SK-N-SH treated with all-trans-retinoic acid at 6 μM for 48 hours (cell line): ENCODE data around the gene ANXA11.

Source experiments
- ATAC-seq: fragments of 200-7000 bp; cut with Tn5 transposase; 3 replicates; pipeline ENCODE4 v1.9.1; 2020; ENCODE audit warnings: mild to moderate bottlenecking, moderate library complexity
- ARNTL ChIP-seq: fragments of 450-650 bp; formaldehyde crosslinking; IDR thresholded peaks from 2 replicates; pipeline ENCODE4 v1.5.0; 2020; ENCODE audit warnings: low read depth, mild to moderate bottlenecking, moderate library complexity, borderline replicate concordance
- BACH2 ChIP-seq: fragments of 250-450 bp; sonication (Bioruptor Pico); IDR thresholded peaks from 2 replicates; pipeline ENCODE4 v1.9.0; 2021; ENCODE audit warnings: mild to moderate bottlenecking, borderline replicate concordance
- ESRRG ChIP-seq: fragments of 250-450 bp; sonication (Bioruptor Pico); IDR thresholded peaks from 2 replicates; pipeline ENCODE4 v1.6.1; 2021; ENCODE audit warnings: mild to moderate bottlenecking
- GLIS3 ChIP-seq: fragments of 250-450 bp; sonication (Bioruptor Pico); IDR thresholded peaks from 2 replicates; pipeline ENCODE4 v1.5.0; 2020; ENCODE audit warnings: mild to moderate bottlenecking, moderate library complexity
- ISL1 ChIP-seq: fragments of 250-450 bp; sonication (Bioruptor Pico); IDR thresholded peaks from 2 replicates; pipeline ENCODE4 v2.1.2; 2022; ENCODE audit warnings: mild to moderate bottlenecking, moderate library complexity
- OSR1 ChIP-seq: fragments of 250-450 bp; sonication (Bioruptor Pico); IDR thresholded peaks from 2 replicates; pipeline ENCODE4 v1.8.0; 2022; ENCODE audit warnings: moderate library complexity, mild to moderate bottlenecking, inconsistent platforms
- PPARA ChIP-seq: fragments of 250-450 bp; sonication (Bioruptor Pico); IDR thresholded peaks from 2 replicates; pipeline ENCODE4 v1.5.0; 2020; ENCODE audit warnings: mild to moderate bottlenecking, borderline replicate concordance
- RARB ChIP-seq: fragments of 250-450 bp; sonication (Bioruptor Pico); IDR thresholded peaks from 2 replicates; pipeline ENCODE4 v1.8.0; 2021; ENCODE audit warnings: mild to moderate bottlenecking, moderate library complexity
- SNAI2 ChIP-seq: fragments of 250-450 bp; sonication (Bioruptor Pico); IDR thresholded peaks from 2 replicates; pipeline ENCODE4 v1.5.0; 2020; ENCODE audit warnings: mild to moderate bottlenecking, moderate library complexity
- TOX ChIP-seq: fragments of 250-450 bp; sonication (Bioruptor Pico); IDR thresholded peaks from 2 replicates; pipeline ENCODE4 v1.8.0; 2021; ENCODE audit warnings: mild to moderate bottlenecking, moderate library complexity, borderline replicate concordance
- ZC3H10 ChIP-seq: fragments of 250-450 bp; sonication (Bioruptor Pico); IDR thresholded peaks from 2 replicates; pipeline ENCODE4 v1.5.1; 2021; ENCODE audit warnings: mild to moderate bottlenecking, moderate library complexity
- ZFP3 ChIP-seq: fragments of 250-450 bp; sonication (Bioruptor Pico); IDR thresholded peaks from 2 replicates; pipeline ENCODE4 v1.5.0; 2020; ENCODE audit warnings: mild to moderate bottlenecking, moderate library complexity
- ZFP30 ChIP-seq: fragments of 450-650 bp; formaldehyde crosslinking; IDR thresholded peaks from 2 replicates; pipeline ENCODE4 v1.5.0; 2022; ENCODE audit warnings: mild to moderate bottlenecking, moderate library complexity
- ZNF565 ChIP-seq: fragments of 450-650 bp; formaldehyde crosslinking; conservative IDR thresholded peaks from 2 replicates; pipeline ENCODE4 v1.5.0; 2020; ENCODE audit warnings: low read depth, mild to moderate bottlenecking, moderate library complexity
- ZNF8 ChIP-seq: fragments of 450-650 bp; formaldehyde crosslinking; IDR thresholded peaks from 2 replicates; pipeline ENCODE4 v1.5.0; 2020; ENCODE audit warnings: mild to moderate bottlenecking, moderate library complexity
- TF ChIP-seq, protein P1 (sequence below): fragments of 250-450 bp; sonication (Bioruptor Pico); IDR thresholded peaks from 2 replicates; pipeline ENCODE4 v1.5.1; 2021; ENCODE audit warnings: mild to moderate bottlenecking, moderate library complexity
- TF ChIP-seq, protein P2 (sequence below): fragments of 250-450 bp; sonication (Bioruptor Pico); IDR thresholded peaks from 2 replicates; pipeline ENCODE4 v1.8.0; 2021; ENCODE audit warnings: low read depth, mild to moderate bottlenecking, moderate library complexity, borderline replicate concordance
- TF ChIP-seq, protein P3 (sequence below): fragments of 250-450 bp; sonication (Bioruptor Pico); IDR thresholded peaks from 2 replicates; pipeline ENCODE4 v1.5.1; 2020; ENCODE audit warnings: low read depth, mild to moderate bottlenecking, moderate library complexity
- TF ChIP-seq, protein P4 (sequence below): fragments of 250-450 bp; sonication (Bioruptor Pico); IDR thresholded peaks from 2 replicates; pipeline ENCODE4 v1.8.0; 2020; ENCODE audit warnings: mild to moderate bottlenecking, moderate library complexity, borderline replicate concordance

ANXA11 gene

DNA sequence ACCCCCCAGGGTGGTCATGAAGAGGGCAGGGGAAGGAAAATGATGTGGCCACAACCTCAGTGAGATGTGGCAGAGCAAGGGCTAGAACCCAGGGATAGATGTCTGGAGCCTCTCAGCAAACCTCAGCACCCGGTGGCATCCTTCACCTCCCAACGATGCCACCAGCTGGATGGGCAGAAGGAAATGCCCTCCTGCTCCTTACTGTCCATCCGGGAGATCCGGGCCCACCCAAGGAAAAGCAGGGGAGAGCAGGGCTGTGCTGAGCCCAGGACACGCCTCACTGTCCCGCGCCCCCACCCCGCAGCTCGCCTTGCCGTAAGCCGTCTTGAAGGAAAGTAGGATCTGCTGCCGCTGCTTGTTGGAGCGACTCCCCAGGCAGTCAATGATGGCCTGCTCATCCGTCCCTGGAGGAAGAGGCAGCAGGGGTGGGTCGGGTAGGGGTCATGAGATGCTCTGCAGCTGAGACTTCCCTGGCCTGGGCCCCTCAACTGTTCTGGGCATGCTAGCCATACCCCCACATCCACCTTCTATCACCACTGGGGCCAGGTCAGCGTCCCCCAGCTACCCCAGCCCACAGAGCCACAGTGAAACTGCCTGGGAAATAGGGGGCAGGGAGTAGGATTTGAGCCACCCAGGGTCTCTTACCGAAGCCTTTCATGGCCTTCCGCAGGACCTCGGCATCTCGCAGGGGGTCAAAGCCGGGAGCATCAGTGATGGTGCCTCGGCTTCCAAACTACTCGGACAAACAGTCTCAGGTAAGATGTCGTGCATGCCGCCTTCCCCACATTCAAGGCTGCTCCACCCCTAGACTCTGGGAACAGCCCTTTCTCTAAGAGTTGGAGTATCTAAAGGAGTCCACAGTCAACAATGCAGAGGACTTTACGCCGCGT is 38.5 kb downstream of the ANXA11 start:
- ATAC-seq = no peak
- TF ChIP-seq TOX (CRISPR knock-in tag) (no peak), BACH2 (CRISPR knock-in tag) (no peak), ZC3H10 (CRISPR knock-in tag) (no peak), PPARA (no peak), GLIS3 (CRISPR knock-in tag) (no peak), ESRRG (CRISPR knock-in tag) (no peak)

DNA sequence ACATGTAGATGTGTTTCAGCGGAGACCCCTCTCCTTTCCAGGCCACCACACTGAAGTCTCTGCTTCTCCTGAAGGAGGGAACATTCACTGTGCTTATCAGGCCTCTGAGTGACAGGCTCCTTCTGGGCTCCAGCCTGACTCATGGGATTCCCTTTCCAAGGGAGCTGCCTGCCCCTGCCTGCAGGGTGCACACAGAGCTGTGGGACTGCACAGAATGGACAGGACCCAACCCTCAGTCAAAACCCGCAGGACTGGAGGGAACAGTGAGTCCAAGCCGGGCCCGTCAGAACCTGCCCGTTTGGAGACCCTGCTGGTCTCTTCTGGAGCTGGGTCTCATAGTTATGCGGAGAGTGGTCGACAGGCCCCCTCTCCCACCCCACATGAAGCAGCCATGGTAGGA is 40.2 kb downstream of the ANXA11 start:
- peak; percentile 48 for ATAC-seq
- no peak for TF ChIP-seq ZFP3 (CRISPR knock-in tag)
- no peak for TF ChIP-seq ARNTL (CRISPR knock-in tag)
- TF ChIP-seq RARB (CRISPR knock-in tag) = no peak
- no peak for TF ChIP-seq OSR1 (CRISPR knock-in tag)
- TF ChIP-seq, protein P1, sequence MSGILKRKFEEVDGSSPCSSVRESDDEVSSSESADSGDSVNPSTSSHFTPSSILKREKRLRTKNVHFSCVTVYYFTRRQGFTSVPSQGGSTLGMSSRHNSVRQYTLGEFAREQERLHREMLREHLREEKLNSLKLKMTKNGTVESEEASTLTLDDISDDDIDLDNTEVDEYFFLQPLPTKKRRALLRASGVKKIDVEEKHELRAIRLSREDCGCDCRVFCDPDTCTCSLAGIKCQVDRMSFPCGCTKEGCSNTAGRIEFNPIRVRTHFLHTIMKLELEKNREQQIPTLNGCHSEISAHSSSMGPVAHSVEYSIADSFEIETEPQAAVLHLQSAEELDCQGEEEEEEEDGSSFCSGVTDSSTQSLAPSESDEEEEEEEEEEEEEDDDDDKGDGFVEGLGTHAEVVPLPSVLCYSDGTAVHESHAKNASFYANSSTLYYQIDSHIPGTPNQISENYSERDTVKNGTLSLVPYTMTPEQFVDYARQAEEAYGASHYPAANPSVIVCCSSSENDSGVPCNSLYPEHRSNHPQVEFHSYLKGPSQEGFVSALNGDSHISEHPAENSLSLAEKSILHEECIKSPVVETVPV = no peak
- TF ChIP-seq ZNF8 (CRISPR knock-in tag) = no peak
- no peak for TF ChIP-seq ZFP30 (CRISPR knock-in tag)
- TF ChIP-seq GLIS3 (CRISPR knock-in tag) = no peak
- no peak for TF ChIP-seq BACH2 (CRISPR knock-in tag)
- TF ChIP-seq, protein P2, sequence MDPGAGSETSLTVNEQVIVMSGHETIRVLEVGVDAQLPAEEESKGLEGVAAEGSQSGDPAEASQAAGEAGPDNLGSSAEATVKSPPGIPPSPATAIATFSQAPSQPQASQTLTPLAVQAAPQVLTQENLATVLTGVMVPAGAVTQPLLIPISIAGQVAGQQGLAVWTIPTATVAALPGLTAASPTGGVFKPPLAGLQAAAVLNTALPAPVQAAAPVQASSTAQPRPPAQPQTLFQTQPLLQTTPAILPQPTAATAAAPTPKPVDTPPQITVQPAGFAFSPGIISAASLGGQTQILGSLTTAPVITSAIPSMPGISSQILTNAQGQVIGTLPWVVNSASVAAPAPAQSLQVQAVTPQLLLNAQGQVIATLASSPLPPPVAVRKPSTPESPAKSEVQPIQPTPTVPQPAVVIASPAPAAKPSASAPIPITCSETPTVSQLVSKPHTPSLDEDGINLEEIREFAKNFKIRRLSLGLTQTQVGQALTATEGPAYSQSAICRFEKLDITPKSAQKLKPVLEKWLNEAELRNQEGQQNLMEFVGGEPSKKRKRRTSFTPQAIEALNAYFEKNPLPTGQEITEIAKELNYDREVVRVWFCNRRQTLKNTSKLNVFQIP (CRISPR knock-in tag) = no peak
- TF ChIP-seq ESRRG (CRISPR knock-in tag) = no peak
- no peak for TF ChIP-seq ZC3H10 (CRISPR knock-in tag)
- no peak for TF ChIP-seq PPARA
- no peak for TF ChIP-seq ZNF565 (CRISPR knock-in tag)
- TF ChIP-seq, protein P3, sequence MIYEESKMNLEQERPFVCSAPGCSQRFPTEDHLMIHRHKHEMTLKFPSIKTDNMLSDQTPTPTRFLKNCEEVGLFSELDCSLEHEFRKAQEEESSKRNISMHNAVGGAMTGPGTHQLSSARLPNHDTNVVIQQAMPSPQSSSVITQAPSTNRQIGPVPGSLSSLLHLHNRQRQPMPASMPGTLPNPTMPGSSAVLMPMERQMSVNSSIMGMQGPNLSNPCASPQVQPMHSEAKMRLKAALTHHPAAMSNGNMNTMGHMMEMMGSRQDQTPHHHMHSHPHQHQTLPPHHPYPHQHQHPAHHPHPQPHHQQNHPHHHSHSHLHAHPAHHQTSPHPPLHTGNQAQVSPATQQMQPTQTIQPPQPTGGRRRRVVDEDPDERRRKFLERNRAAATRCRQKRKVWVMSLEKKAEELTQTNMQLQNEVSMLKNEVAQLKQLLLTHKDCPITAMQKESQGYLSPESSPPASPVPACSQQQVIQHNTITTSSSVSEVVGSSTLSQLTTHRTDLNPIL (CRISPR knock-in tag) = no peak

DNA sequence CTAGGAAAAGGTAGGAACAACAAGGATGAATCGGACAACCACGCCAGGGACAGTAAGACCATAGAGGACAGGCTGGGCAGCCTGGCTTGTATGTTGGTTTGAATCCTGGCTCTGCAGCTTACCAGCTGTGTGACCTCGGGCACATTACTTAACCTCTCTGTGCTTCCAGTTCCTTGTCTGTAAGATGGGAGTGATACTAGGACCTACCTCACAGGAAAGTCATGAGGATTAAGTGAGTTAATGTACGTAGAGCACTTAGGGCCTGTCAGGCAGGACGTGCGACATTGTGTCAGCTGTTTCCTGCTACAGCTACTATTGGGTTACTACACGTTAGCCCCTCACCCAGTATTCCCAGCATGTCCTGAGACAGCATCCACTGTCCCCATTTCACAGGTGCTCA is 40.7 kb downstream of the ANXA11 start:
- TF ChIP-seq OSR1 (CRISPR knock-in tag) (no peak), ZNF8 (CRISPR knock-in tag) (no peak), ARNTL (CRISPR knock-in tag) (no peak), ZNF565 (CRISPR knock-in tag) (no peak), SNAI2 (no peak), ISL1 (CRISPR knock-in tag) (no peak)
- TF ChIP-seq, protein P2 (CRISPR knock-in tag) = no peak
- TF ChIP-seq, protein P1 = no peak
- TF ChIP-seq, protein P4, sequence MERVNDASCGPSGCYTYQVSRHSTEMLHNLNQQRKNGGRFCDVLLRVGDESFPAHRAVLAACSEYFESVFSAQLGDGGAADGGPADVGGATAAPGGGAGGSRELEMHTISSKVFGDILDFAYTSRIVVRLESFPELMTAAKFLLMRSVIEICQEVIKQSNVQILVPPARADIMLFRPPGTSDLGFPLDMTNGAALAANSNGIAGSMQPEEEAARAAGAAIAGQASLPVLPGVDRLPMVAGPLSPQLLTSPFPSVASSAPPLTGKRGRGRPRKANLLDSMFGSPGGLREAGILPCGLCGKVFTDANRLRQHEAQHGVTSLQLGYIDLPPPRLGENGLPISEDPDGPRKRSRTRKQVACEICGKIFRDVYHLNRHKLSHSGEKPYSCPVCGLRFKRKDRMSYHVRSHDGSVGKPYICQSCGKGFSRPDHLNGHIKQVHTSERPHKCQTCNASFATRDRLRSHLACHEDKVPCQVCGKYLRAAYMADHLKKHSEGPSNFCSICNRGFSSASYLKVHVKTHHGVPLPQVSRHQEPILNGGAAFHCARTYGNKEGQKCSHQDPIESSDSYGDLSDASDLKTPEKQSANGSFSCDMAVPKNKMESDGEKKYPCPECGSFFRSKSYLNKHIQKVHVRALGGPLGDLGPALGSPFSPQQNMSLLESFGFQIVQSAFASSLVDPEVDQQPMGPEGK (CRISPR knock-in tag) = no peak
- ATAC-seq = no peak
